ENCODE results near the gene MTMR3. TPM values are rescaled to one million over a fixed set of nuclear protein-coding genes. Genes with fewer than 3 reads are reported as not detected.

The MTMR3 gene
- total and polyA plus RNA-seq, 2 of the 8 experiments (the other 6 are each of a cell fraction or from before 2014, with no cell fraction given) = 16.9 to 18.5 TPM

GRCh38 chr22:29946220-29946619 is 63.2 kb downstream of the MTMR3 start:
- H3K36me3 ChIP-seq (ENCODE audit: control insufficient read depth in 2 of 4, insufficient read depth in 4 of 4, low read length in 3 of 4) = no peaks in the 10 kb centered on the region
- no peak overlapping the region for H2BK12ac ChIP-seq (ENCODE audit: low read depth, low read length)
- no peak overlapping the region for H4K91ac ChIP-seq (replicated peaks; ENCODE audit: insufficient read length, low read length)
- no peaks in the 10 kb centered on the region for H3K23me2 ChIP-seq (ENCODE audit: low read depth, low read length)
- H3K79me1 ChIP-seq (ENCODE audit: low read depth, low read length) = 0 out of 2 replicates have a peak, but pooled peaks cover 2% of the 10 kb centered on the region
- H2AK5ac ChIP-seq (ENCODE audit: low read depth, low read length) = no peak overlapping the region
- H3K9me3 ChIP-seq (ENCODE audit: insufficient read depth in 2 of 2, low read depth in 1 of 2, low read length in 1 of 2) = peaks cover 0 to 5% of the 10 kb centered on the region in 2 experiments; a peak in 2 of 4 replicates
- H4K8ac ChIP-seq (ENCODE audit: extremely low read depth, insufficient read depth, low read length) = no peak overlapping the region
- H2AFZ ChIP-seq (ENCODE audit: low read length) = no peak overlapping the region
- peaks cover 0 to 67% of the 10 kb centered on the region in 2 experiments; a peak in 3 of 4 replicates for H3K79me2 ChIP-seq (ENCODE audit: control insufficient read depth in 1 of 2, insufficient read depth in 2 of 2, low read length in 2 of 2)
- no peak overlapping the region for H2BK120ac ChIP-seq (replicated peaks; ENCODE audit: low read depth, low read length)
- H2BK20ac ChIP-seq (ENCODE audit: low read length) = no peak overlapping the region
- peaks cover 0 to 15% (median 8%) of the 10 kb centered on the region in 4 experiments; a peak in 4 of 7 replicates for H3K4me1 ChIP-seq (replicated peaks in 1 of 4; ENCODE audit: control insufficient read depth in 3 of 4, insufficient read depth in 4 of 4, low read length in 3 of 4)
- H2BK15ac ChIP-seq (ENCODE audit: low read length) = no peak overlapping the region
- no peaks in the 10 kb centered on the region for H3K27me3 ChIP-seq (replicated peaks in 1 of 4; ENCODE audit: control insufficient read depth in 3 of 4, extremely low read depth in 1 of 4, insufficient read depth in 3 of 4, low read length in 3 of 4)
- 77% methylated on average over 2 of the region's 2 CpGs; no CpG with 5 or more reads in 1 of the 2 experiments for WGBS, 2 experiments (ENCODE audit: extremely low coverage in 1 of 2, insufficient coverage in 1 of 2, insufficient read length in 1 of 2, insufficient replicate concordance in 2 of 2, low coverage in 1 of 2, low lambda C conversion rate in 2 of 2, missing lambda C conversion rate in 1 of 2)
- DNase-seq (ENCODE audit: low read depth in 1 of 2, low spot score in 2 of 2) (no peak), FAIRE-seq (no peak)
- CTCF ChIA-PET (ENCODE audit: partially characterized antibody) = interaction anchor here (0.6 to 1.8 kb wide), 2 partner anchors 11 to 59 kb away, joined by 3 to 6 read pairs; no protein-coding TSS in a partner anchor
- H4K20me1 ChIP-seq (replicated peaks in 1 of 2; ENCODE audit: control insufficient read depth in 1 of 2, insufficient read depth in 2 of 2, low read length in 2 of 2) = no peaks in the 10 kb centered on the region
- H3K27ac ChIP-seq (ENCODE audit: low read depth, low read length) = no peak overlapping the region
- TF ChIP-seq SAP30 (IDR thresholded peaks at IDR 0.05; ENCODE audit: insufficient read depth, insufficient replicate concordance, low read length) = no peak
- TF ChIP-seq YY1 (IDR thresholded peaks at IDR 0.05; ENCODE audit: low read depth, low read length) = no peak
- TF ChIP-seq ZNF274 (IDR thresholded peaks at IDR 0.05; ENCODE audit: borderline replicate concordance, extremely low read depth, low read length) = no peak
- TF ChIP-seq EP300 (IDR thresholded peaks at IDR 0.05; ENCODE audit: borderline replicate concordance in 1 of 2, low read depth in 2 of 2, low read length in 2 of 2) = no peak
- TF ChIP-seq, protein P1, sequence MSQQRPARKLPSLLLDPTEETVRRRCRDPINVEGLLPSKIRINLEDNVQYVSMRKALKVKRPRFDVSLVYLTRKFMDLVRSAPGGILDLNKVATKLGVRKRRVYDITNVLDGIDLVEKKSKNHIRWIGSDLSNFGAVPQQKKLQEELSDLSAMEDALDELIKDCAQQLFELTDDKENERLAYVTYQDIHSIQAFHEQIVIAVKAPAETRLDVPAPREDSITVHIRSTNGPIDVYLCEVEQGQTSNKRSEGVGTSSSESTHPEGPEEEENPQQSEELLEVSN (IDR thresholded peaks at IDR 0.05) = no peak
- TF ChIP-seq RNF2 (IDR thresholded peaks at IDR 0.05; ENCODE audit: borderline replicate concordance, low read depth, low read length, missing control alignments, poor library complexity, severe bottlenecking) = no peak
- TF ChIP-seq ATF3 (IDR thresholded peaks at IDR 0.05; ENCODE audit: insufficient read depth, low read depth, low read length) = no peak
- no peak for TF ChIP-seq JUN (IDR thresholded peaks at IDR 0.05; ENCODE audit: low read depth, low read length)
- TF ChIP-seq BCL11A (IDR thresholded peaks at IDR 0.05; ENCODE audit: low read depth in 2 of 2, low read length in 2 of 2) = no peak
- TF ChIP-seq SP2 (IDR thresholded peaks at IDR 0.05; ENCODE audit: low read length) = no peak
- H4K5ac ChIP-seq (ENCODE audit: insufficient read length, low read depth, low read length) = no peak overlapping the region
- H3K4me3 ChIP-seq (ENCODE audit: extremely low read depth in 1 of 4, insufficient read depth in 2 of 4, low read depth in 3 of 4, low read length in 4 of 4) = no peak overlapping the region
- POLR2A ChIA-PET (ENCODE audit: partially characterized antibody) = no interaction called here
- no peak overlapping the region for H3K56ac ChIP-seq (replicated peaks; ENCODE audit: insufficient read length, low read depth, low read length)
- H3K9ac ChIP-seq (replicated peaks in 1 of 4; ENCODE audit: extremely low read depth in 1 of 4, low read depth in 3 of 4, low read length in 3 of 4) = no peak overlapping the region
- H3K4me2 ChIP-seq (ENCODE audit: insufficient read depth in 1 of 2, low read depth in 2 of 2, low read length in 2 of 2) = no peak overlapping the region; a peak in 1 of 4 replicates
- no peak overlapping the region for H2BK5ac ChIP-seq (ENCODE audit: low read depth, low read length)
- no peak overlapping the region for H3K14ac ChIP-seq (ENCODE audit: insufficient read length)
- no peak overlapping the region for H3K4ac ChIP-seq (replicated peaks; ENCODE audit: insufficient read length, low read depth, low read length)
- no peak overlapping the region for H3K18ac ChIP-seq (ENCODE audit: extremely low read depth, low read length)
- no peak overlapping the region for H3K23ac ChIP-seq (ENCODE audit: insufficient read length)
